Gastroesophageal sphincter (tissue), 4 donors: ENCODE data around the gene TMEM243. TPM values are rescaled to one million over a fixed set of nuclear protein-coding genes. Genes with fewer than 3 reads are reported as not detected.

Source experiments
- ATAC-seq: fragments of 150-250 bp; one replicate; pipeline ENCODE4 v1.9.1; 2016; ENCODE audit warnings: mild to moderate bottlenecking, moderate library complexity
- H3K27ac ChIP-seq, 4 donors: fragments of 200-600 bp; sonication (generic) in 3 of 4; 1 replicate in 3 of 4; 2 replicates in 1 of 4; pipeline ENCODE4 v1.5.1; 2016 to 2019
- H3K27me3 ChIP-seq: fragments of 200-600 bp; sonication (generic); one replicate; pipeline ENCODE4 v1.5.1; 2019
- H3K36me3 ChIP-seq, 2 donors: fragments of 200-600 bp; sonication (generic); one replicate each; pipeline ENCODE4 v1.5.1; 2019; ENCODE audit warnings: control low read depth in 1 of 2
- H3K4me1 ChIP-seq, 3 donors: fragments of 200-600 bp; sonication (generic); 1 replicate in 2 of 3; 2 replicates in 1 of 3; pipeline ENCODE4 v1.5.1; 2016 to 2019; ENCODE audit warnings: control low read depth in 2 of 3
- H3K4me3 ChIP-seq, 2 donors: fragments of 200-600 bp; sonication (generic); one replicate each; pipeline ENCODE4 v1.5.1; 2019; ENCODE audit warnings: mild to moderate bottlenecking in 1 of 2, moderate library complexity in 1 of 2
- H3K9me3 ChIP-seq, 3 donors: fragments of 200-600 bp; sonication (generic); one replicate each; pipeline ENCODE4 v1.5.1; 2017 to 2019; ENCODE audit warnings: control low read depth in 2 of 3
- EP300 ChIP-seq: sonication (generic); formaldehyde crosslinking; IDR thresholded peaks from one replicate; pipeline ENCODE4 v1.6.1; 2017; ENCODE audit warnings: antibody characterized with exemption, mild to moderate bottlenecking
- WGBS, 2 donors: methylation state at CpG; one replicate each; pipeline ENCODE4 v1.1.5; 2018; ENCODE audit warnings: low coverage in 1 of 2; 5-methylcytosine and 5-hydroxymethylcytosine counted together
- small RNA-seq, 4 donors: library from RNA; depleted of rRNA; stranded (forward); fragments of <200 nt; gene quantifications; one replicate each; pipeline ENCODE3, GENCODE V24; 2016
- total RNA-seq, 4 donors: library from RNA; depleted of rRNA; stranded (reverse); fragments of >200 nt; gene quantifications; one replicate each; pipeline ENCODE4 v1.1.0, GENCODE V29; 2016

Gene TMEM243
- total RNA-seq, 4 donors from 2014 or later: 10.8 to 38.4 (median 22.1) TPM

DNA sequence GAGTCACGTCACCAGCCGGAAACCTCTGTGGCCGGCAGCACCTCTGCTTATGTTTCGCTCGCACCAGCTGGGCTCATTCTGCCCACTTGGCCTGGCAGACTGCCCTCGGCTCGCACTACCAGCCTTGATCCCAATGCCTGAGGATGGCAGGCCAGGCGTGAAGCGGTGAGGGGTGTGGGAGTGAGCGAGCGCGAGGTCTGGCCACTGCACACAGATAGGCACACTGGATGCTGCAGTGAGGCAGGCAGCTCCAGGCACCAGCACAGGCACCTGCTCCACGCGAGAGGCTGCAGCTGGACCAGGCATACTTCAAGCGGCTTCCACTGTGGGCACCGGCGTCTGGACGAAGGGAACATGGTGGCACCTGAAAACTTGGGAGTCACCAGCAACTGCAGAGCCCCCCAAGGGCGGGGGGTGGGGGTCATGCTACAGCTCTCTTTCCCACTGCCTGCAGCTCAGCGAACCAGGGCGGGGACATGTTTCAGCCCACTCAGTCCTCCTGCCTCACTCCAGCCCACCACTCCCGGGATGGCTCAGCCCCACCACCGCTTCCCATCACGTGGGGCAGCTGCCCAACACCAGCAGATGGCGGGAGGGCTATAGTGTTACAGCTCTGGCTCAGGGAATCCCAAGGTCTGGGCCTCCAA lies 72.7 kb downstream of the TMEM243 start:
- no peak for TF ChIP-seq EP300
- Histone ChIP-seq H3K36me3 (no peaks in the 10 kb centered on the region), H3K27me3 (no peaks in the 10 kb centered on the region), H3K4me1 (peaks cover 0 to 26% (median 6%) of the 10 kb centered on the region in 3 donors), H3K4me3 (no peak overlapping the region), H3K27ac (no peak overlapping the region), H3K9me3 (no peaks in the 10 kb centered on the region)
- no peak for ATAC-seq
- 71 to 80% methylated on average over 1 to 10 of the region's 25 CpGs for WGBS, 2 donors

Small RNA genes lying within 50 kb of the gene (small RNA-seq; reads per million reads assigned to genes)
- gene RF00019 (0 reads per million in 4 donors), gene RF02271 (0 reads per million in 4 donors)

Other genes starting within 250 kb of the TMEM243 start
- 10 to 100 TPM; 14.6 to 24.9 (median 19.7) TPM for gene ELAPOR2, start 160.1 kb downstream of the TMEM243 start, total RNA-seq
- gene DMTF1, start 67.3 kb downstream of the TMEM243 start, total RNA-seq: 100 to 1,000 TPM in 1 of 4 donors, 10 to 100 TPM in 3; 27.0 to 142 (median 53.2) TPM
- 10 to 100 TPM; 12.0 to 20.7 (median 12.7) TPM for gene CROT, start 125.9 kb upstream of the TMEM243 start, total RNA-seq